BLaER1 treated with 17β-estradiol and CSF1 and Interleukin-3, amounts not matched to agents 10 nM and 100 nM (cell line): Measurements from ENCODE around the gene TMEFF1.
A peak's percentile ranks its signal among the peaks of the same experiment; 100 is the strongest.

Experiments
- H3K27ac ChIP-seq, 11 experiments: shearing (Covaris generic); formaldehyde crosslinking; 2 replicates each; pipeline ENCODE4 v1.8.1; 2022
- H3K27me3 ChIP-seq, 11 experiments: shearing (Covaris generic); formaldehyde crosslinking; 2 replicates each; pipeline ENCODE4 v1.8.1; 2022
- H3K36me3 ChIP-seq, 11 experiments: shearing (Covaris generic); formaldehyde crosslinking; 2 replicates each; pipeline ENCODE4 v1.8.1; 2022
- H3K4me1 ChIP-seq, 10 experiments: shearing (Covaris generic); formaldehyde crosslinking; 2 replicates each; pipeline ENCODE4 v1.8.1; 2022
- H3K4me2 ChIP-seq, 11 experiments: shearing (Covaris generic); formaldehyde crosslinking; 2 replicates each; pipeline ENCODE4 v1.8.1; 2022
- H3K4me3 ChIP-seq, 10 experiments: shearing (Covaris generic); formaldehyde crosslinking; 2 replicates each; pipeline ENCODE4 v1.8.1; 2022
- H3K9ac ChIP-seq, 11 experiments: shearing (Covaris generic); formaldehyde crosslinking; 2 replicates each; pipeline ENCODE4 v1.8.1; 2022
- H3K9me3 ChIP-seq, 11 experiments: shearing (Covaris generic); formaldehyde crosslinking; replicated peaks in 1 of 11; 2 replicates each; pipeline ENCODE4 v1.8.1; 2022
- H4K20me1 ChIP-seq, 11 experiments: shearing (Covaris generic); formaldehyde crosslinking; 2 replicates each; pipeline ENCODE4 v1.8.1; 2022
- Cebpa-rat ChIP-seq, 11 experiments: shearing (Covaris generic); IDR thresholded peaks; 2 replicates each; pipeline ENCODE4 v1.8.1; 2022

TMEFF1 gene

DNA sequence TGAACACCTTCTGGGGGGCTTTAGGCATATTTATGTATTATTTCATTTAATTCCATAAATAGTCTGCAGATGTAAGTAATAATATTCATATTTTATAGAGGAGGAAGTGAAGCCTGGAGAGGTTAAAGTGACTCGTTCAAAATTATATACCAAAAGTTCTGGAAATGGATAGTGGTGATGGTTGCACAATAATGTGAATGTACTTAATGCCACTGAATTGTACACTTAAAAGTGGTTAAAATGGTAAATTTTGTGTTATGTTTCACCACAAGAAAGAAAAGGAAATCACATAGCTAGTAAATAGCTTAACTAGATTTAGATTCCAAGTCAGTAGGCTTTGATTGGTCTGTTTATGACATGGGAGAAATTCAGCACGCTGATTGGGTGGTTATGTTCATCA lies 13.0 kb upstream of the TMEFF1 start:
- peaks cover 0 to 10% (median 2%) of the 10 kb centered on the region in 10 experiments; a peak in 7 of 20 replicates for H3K4me1 ChIP-seq
- no peak overlapping the region for H3K9ac ChIP-seq
- H3K27me3 ChIP-seq = no peaks in the 10 kb centered on the region
- TF ChIP-seq Cebpa-rat (IDR thresholded peaks at IDR 0.05) = 0 out of 22 replicates have a peak, but pooled peaks of 1 of the 11 experiments have one; percentile 30
- 0 out of 22 replicates have a peak, but pooled peaks cover 0 to 1% (median 0%) of the 10 kb centered on the region in 11 experiments for H3K36me3 ChIP-seq
- H3K4me2 ChIP-seq = peak overlapping the region in 4 of 11 experiments; percentile 19 to 39 (median 28); a peak in 4 of 22 replicates
- H3K9me3 ChIP-seq = no peaks in the 10 kb centered on the region
- no peaks in the 10 kb centered on the region for H4K20me1 ChIP-seq
- H3K27ac ChIP-seq = no peak overlapping the region
- no peak overlapping the region for H3K4me3 ChIP-seq

DNA sequence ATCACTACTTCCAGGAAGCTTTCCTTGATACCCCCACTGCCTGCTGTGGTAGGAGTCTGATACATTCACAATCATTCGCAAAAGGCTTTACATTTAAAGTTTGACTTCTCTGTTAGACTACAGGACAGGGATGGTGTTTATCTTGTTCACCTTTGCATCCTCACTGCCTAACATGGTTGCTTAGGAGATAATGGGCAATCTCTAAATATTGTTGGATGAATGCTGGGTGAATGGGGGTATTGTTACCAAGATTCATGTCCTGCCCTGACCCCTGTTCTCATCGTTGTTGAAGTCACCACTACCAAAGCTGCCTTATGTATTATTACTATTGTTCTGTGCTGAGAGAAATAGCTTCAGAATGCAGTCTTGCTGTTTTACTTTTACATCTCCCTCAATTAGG lies 7.7 kb upstream of the TMEFF1 start:
- H3K36me3 ChIP-seq = no peaks in the 10 kb centered on the region
- no peak overlapping the region for H3K4me3 ChIP-seq
- peaks cover 0 to 4% (median 0%) of the 10 kb centered on the region in 10 experiments; a peak in 5 of 20 replicates for H3K4me1 ChIP-seq
- H3K27ac ChIP-seq = no peak overlapping the region
- H3K4me2 ChIP-seq = no peak overlapping the region
- no peaks in the 10 kb centered on the region for H4K20me1 ChIP-seq
- TF ChIP-seq Cebpa-rat (IDR thresholded peaks at IDR 0.05) = no peak
- H3K9me3 ChIP-seq = no peaks in the 10 kb centered on the region
- H3K9ac ChIP-seq = no peak overlapping the region
- H3K27me3 ChIP-seq = no peaks in the 10 kb centered on the region

DNA sequence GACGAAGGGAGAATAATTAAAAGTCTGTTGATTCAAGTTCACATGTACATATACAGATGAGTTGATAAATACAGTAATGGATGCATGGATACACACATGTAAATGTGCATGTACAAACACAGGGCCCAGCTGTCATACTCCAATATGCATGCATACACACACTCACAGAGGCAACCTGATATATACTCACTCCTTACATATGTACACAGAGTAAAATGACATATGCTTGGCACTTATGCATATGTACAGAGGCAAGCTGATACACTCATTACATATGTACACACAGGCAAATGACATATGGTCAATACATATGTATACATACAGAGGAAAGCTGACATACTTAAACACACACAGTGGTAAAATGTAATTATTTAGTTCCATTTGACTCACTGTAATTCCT lies 7.2 kb upstream of the TMEFF1 start:
- no peak for TF ChIP-seq Cebpa-rat (IDR thresholded peaks at IDR 0.05)
- no peak overlapping the region for H3K27ac ChIP-seq

DNA sequence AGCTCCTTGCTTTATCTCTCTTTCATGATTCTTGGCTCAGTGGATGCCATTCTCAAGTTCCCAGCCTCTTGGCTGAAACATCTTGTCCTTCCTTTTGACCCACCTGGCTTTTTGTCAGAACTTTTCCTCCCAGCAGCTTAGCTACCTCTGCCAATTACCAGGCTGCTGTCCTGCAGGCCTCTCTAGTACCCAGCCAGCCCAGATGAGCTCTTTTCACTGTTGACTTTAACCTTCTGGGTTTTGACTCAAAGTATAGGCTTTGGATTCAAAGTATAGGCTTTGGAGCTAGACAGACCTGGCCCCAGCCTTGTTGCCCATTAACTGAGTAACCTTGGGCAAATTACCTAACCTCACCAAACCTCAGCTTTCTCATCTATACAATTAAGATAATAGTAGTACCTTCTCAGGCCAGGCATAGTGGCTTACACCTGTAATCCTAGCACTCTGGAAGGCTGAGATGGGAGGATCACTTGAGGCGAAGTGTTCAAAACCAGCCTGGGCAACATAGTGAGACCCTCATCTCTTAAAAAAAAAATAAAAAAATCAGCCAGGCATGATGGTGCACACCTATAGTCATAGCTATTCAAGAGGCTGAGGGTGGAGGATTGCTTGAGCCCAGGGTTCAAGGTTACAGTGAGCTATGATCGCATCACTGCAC lies 6.6 kb upstream of the TMEFF1 start:
- Histone ChIP-seq H3K4me2 (no peak overlapping the region), H3K36me3 (no peaks in the 10 kb centered on the region), H3K9me3 (no peaks in the 10 kb centered on the region), H3K27ac (no peak overlapping the region), H4K20me1 (no peaks in the 10 kb centered on the region), H3K27me3 (no peaks in the 10 kb centered on the region), H3K4me3 (no peak overlapping the region), H3K4me1 (no peaks in the 10 kb centered on the region), H3K9ac (no peak overlapping the region)
- no peak for TF ChIP-seq Cebpa-rat (IDR thresholded peaks at IDR 0.05)

More for the DNA sequence above, 7.2 kb upstream of the TMEFF1 start:
- Histone ChIP-seq H3K9me3 (no peaks in the 10 kb centered on the region), H4K20me1 (no peaks in the 10 kb centered on the region), H3K4me2 (no peak overlapping the region), H3K36me3 (no peaks in the 10 kb centered on the region), H3K4me3 (no peak overlapping the region), H3K9ac (no peak overlapping the region), H3K27me3 (no peaks in the 10 kb centered on the region), H3K4me1 (no peaks in the 10 kb centered on the region)

DNA sequence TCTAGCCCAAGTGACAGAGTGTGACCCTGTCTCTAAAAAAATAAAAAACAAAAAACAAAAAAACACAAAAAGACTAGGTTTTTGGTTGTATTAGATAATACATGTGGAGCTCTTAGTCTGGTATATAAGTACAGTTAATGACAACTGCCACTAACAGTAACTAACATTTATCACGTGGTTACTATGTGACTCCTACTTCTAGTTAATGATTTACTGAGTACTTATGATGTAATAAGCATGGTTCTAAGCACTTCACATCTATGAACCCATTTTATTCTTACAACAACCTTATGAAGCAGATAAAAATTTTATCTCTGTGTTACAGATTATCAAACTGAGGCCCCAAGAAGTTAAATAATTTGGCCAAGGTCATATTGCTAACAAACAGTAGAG lies 6.1 kb upstream of the TMEFF1 start:
- no peak for TF ChIP-seq Cebpa-rat (IDR thresholded peaks at IDR 0.05)
- Histone ChIP-seq H3K4me1 (no peaks in the 10 kb centered on the region), H3K9me3 (no peaks in the 10 kb centered on the region), H3K9ac (no peak overlapping the region), H4K20me1 (no peaks in the 10 kb centered on the region), H3K27me3 (no peaks in the 10 kb centered on the region), H3K4me2 (no peak overlapping the region), H3K36me3 (no peaks in the 10 kb centered on the region), H3K4me3 (no peak overlapping the region), H3K27ac (no peak overlapping the region)

DNA sequence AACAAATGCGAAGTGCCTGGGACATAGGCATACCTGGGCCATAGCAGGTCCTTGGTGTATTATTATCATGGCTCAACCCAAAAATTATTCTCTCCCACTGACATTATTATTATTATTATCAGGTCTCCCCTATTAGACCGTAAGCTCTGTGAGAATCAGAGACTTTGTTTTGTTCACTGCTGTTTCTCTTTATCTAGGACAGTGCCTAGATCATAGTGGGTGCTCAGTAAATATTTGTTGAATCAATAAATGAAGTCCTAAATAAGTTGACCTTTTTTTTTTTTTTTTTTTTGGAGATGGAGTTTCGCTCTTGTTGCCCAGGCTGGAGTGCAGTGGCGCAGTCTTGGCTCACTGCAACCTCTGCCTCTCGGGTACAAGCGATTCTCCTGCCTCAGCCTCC lies 4.9 kb upstream of the TMEFF1 start:
- Histone ChIP-seq H3K27me3 (peaks cover 0 to 3% (median 0%) of the 10 kb centered on the region in 11 experiments; a peak in 1 of 22 replicates), H3K4me2 (no peak overlapping the region), H3K4me3 (no peak overlapping the region), H3K4me1 (peaks cover 0 to 6% (median 4%) of the 10 kb centered on the region in 10 experiments; a peak in 8 of 20 replicates), H4K20me1 (no peaks in the 10 kb centered on the region), H3K27ac (no peak overlapping the region), H3K9me3 (no peaks in the 10 kb centered on the region), H3K9ac (no peak overlapping the region), H3K36me3 (no peaks in the 10 kb centered on the region)
- TF ChIP-seq Cebpa-rat (IDR thresholded peaks at IDR 0.05) = no peak

DNA sequence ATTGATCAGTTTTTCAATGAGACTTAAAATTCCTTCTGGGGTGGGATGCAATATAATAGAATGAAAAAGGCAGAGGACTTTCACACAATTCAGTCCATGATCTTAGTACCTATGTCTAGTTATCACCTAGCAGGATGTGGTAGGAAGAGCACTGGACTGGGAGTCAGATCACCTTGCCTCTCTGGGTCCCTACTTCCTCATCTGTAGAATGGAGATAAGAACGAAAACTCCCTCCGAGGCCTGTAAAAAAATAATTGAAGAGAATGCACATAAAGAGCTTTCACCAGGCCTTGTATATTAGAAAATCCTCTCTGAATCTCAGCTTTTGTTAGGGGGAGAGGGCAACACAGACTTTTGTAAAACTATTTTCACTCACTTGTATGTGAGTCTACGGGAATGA lies 681 bp upstream of the TMEFF1 start:
- H4K20me1 ChIP-seq = peaks cover 0 to 5% (median 0%) of the 10 kb centered on the region in 11 experiments; a peak in 1 of 22 replicates
- no peaks in the 10 kb centered on the region for H3K9me3 ChIP-seq
- H3K36me3 ChIP-seq = 0 out of 22 replicates have a peak, but pooled peaks cover 0 to 1% (median 0%) of the 10 kb centered on the region in 11 experiments
- peak overlapping the region; percentile 74 to 100 (median 91) for H3K4me2 ChIP-seq
- peaks cover 0 to 3% (median 0%) of the 10 kb centered on the region in 11 experiments; a peak in 2 of 22 replicates for H3K27me3 ChIP-seq
- H3K27ac ChIP-seq = peak overlapping the region in 3 of 11 experiments; percentile 77 to 83 (median 82); a peak in 4 of 22 replicates
- H3K9ac ChIP-seq = peak overlapping the region in 8 of 11 experiments; percentile 76 to 90 (median 85); a peak in 12 of 22 replicates
- TF ChIP-seq Cebpa-rat (IDR thresholded peaks at IDR 0.05) = no peak
- H3K4me1 ChIP-seq = peaks cover 0 to 24% (median 13%) of the 10 kb centered on the region in 10 experiments; a peak in 15 of 20 replicates
- H3K4me3 ChIP-seq = peak overlapping the region; percentile 78 to 95 (median 86); a peak in 17 of 20 replicates

DNA sequence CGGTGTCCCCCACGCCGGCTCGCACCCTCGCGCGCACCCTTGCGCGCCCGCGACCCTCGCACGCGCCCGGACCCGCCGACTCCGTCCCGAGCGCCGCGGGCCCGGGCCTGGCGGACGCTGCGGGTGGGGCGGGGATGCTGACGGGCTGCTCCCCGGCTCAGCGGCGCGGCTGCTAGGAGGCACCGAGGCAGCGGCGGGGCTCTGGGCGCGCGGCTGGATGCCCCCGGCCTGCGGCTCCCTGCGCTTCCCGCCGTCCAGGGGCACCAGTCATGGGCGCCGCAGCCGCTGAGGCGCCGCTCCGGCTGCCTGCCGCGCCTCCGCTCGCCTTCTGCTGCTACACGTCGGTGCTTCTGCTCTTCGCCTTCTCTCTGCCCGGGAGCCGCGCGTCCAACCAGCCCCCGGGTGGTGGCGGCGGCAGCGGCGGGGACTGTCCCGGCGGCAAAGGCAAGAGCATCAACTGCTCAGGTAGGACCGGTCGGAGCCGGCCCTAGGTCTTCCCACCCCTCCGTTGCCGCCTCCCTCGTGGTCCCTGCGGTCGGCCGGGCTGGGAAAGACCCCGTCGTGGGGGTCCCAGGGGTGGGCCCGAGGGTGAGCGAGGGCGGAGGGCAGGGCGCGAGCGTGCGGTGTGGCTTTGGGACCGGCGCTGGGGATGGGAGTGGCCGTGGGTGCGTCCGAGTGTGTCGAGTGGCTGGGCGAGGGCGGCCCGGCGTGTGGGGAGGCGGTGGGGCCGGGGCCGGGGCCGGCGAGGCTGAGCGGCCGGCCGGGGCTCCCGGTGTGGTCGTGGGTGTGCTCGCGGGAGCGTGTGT lies 530 bp downstream of the TMEFF1 start:
- no peak for TF ChIP-seq Cebpa-rat (IDR thresholded peaks at IDR 0.05)
- H3K4me3 ChIP-seq = peak overlapping the region; percentile 78 to 95 (median 86)
- peak overlapping the region in 10 of 11 experiments; percentile 33 to 83 (median 80); a peak in 19 of 22 replicates for H3K27ac ChIP-seq
- H3K36me3 ChIP-seq = peaks cover 0 to 10% (median 0%) of the 10 kb centered on the region in 11 experiments; a peak in 2 of 22 replicates
- peaks cover 0 to 5% (median 0%) of the 10 kb centered on the region in 11 experiments; a peak in 1 of 22 replicates for H4K20me1 ChIP-seq
- H3K9me3 ChIP-seq = peaks cover 0 to 4% (median 0%) of the 10 kb centered on the region in 11 experiments; a peak in 1 of 22 replicates
- H3K9ac ChIP-seq = peak overlapping the region; percentile 76 to 90 (median 83)
- H3K27me3 ChIP-seq = peaks cover 0 to 3% (median 0%) of the 10 kb centered on the region in 11 experiments; a peak in 2 of 22 replicates
- H3K4me1 ChIP-seq = peaks cover 0 to 24% (median 13%) of the 10 kb centered on the region in 10 experiments; a peak in 15 of 20 replicates
- peak overlapping the region; percentile 74 to 100 (median 91) for H3K4me2 ChIP-seq
